Prostate gland (tissue), 2 donors: ENCODE results near the gene FAHD1. TPM values are rescaled to one million over a fixed set of nuclear protein-coding genes. Genes with fewer than 3 reads are reported as not detected.
A peak's percentile ranks its signal among the peaks of the same experiment; 100 is the strongest.

Experiments
- DNase-seq: peaks from one replicate; pipeline ENCODE4 v3.0.0-alpha.2; 2019; ENCODE audit warnings: low spot score
- H3K27ac ChIP-seq, 2 donors: fragments of 200-600 bp; sonication (generic); 2 replicates each; pipeline ENCODE4 v1.5.1; 2017 to 2019
- H3K27me3 ChIP-seq: fragments of 200-600 bp; sonication (generic); replicated peaks from 2 replicates; pipeline ENCODE4 v1.5.1; 2019; ENCODE audit not compliant: insufficient read depth
- H3K36me3 ChIP-seq, 2 donors: fragments of 200-600 bp; sonication (generic); 1 replicate in 1 of 2; 2 replicates in 1 of 2; pipeline versions ENCODE4 v1.5.1 to v1.8.1; 2017 to 2019
- H3K4me1 ChIP-seq: fragments of 200-600 bp; sonication (generic); replicated peaks from 2 replicates; pipeline ENCODE4 v1.5.1; 2019
- H3K4me3 ChIP-seq, 2 donors: fragments of 200-600 bp; sonication (generic); 2 replicates each; pipeline ENCODE4 v1.5.1; 2017 to 2019
- H3K9me3 ChIP-seq: fragments of 200-600 bp; sonication (generic); 2 replicates; pipeline ENCODE4 v1.5.1; 2017
- CTCF ChIP-seq, 4 experiments: fragments of 200-600 bp in 2 of 4; fragments of 450-650 bp in 2 of 4; sonication (generic) in 2 of 4; IDR thresholded peaks; 1 replicate in 3 of 4; 2 replicates in 1 of 4; pipeline ENCODE4 v1.5.1; 2016 to 2019; ENCODE audit warnings: antibody characterized with exemption in 4 of 4, mild to moderate bottlenecking in 2 of 4, moderate library complexity in 2 of 4
- POLR2A ChIP-seq: fragments of 450-650 bp; IDR thresholded peaks from one replicate; pipeline ENCODE4 v1.6.1; 2016; ENCODE audit warnings: antibody characterized with exemption, mild to moderate bottlenecking
- POLR2AphosphoS5 ChIP-seq: sonication (generic); formaldehyde crosslinking; IDR thresholded peaks from one replicate; pipeline ENCODE4 v1.6.1; 2017; ENCODE audit warnings: antibody characterized with exemption
- WGBS: methylation state at CpG from one replicate; pipeline ENCODE4 v1.1.5; 2018; 5-methylcytosine and 5-hydroxymethylcytosine counted together
- intact Hi-C: fragments of 100-400 bp; cut with DNase I; formaldehyde crosslinking; loops from one replicate; pipeline ENCODE4 v1.14.2; 2022
- total RNA-seq, 2 donors: library from RNA; depleted of rRNA; stranded (reverse); fragments of >200 nt; gene quantifications; one replicate each; pipeline ENCODE4 v1.1.0, GENCODE V29; 2016

The FAHD1 gene
- total RNA-seq, 2 donors from 2014 or later = 42.3 to 45.5 TPM

DNA sequence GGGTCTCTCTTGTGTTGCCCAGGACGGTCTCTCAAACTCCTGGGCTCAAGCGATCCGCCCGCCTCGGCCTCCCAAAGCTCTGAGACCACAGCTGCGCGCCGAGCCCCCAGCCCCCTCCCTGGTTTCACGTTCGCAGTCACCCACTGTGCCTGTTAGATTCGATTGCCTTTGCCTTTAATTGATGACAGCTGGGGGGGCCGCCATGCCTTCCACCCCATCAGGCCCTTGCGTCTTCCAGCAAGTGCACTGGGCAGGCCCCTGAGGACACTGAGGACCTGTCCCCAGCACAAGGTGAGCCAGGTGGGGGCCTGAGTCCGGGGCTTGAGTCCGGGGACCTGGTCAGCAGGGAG lies 36.8 kb upstream of the FAHD1 start:
- no peaks in the 10 kb centered on the region for H3K27me3 ChIP-seq
- H3K36me3 ChIP-seq = no peaks in the 10 kb centered on the region
- no peak overlapping the region for H3K27ac ChIP-seq
- no peaks in the 10 kb centered on the region for H3K4me1 ChIP-seq
- no peaks in the 10 kb centered on the region for H3K9me3 ChIP-seq
- intact Hi-C loops = no loop called here
- WGBS = 90% methylated on average over 15 of the region's 15 CpGs
- TF ChIP-seq POLR2A (no peak), CTCF (IDR thresholded peaks at IDR 0.05) (no peak), POLR2AphosphoS5 (no peak)
- H3K4me3 ChIP-seq = no peak overlapping the region
- no peak for DNase-seq

- DNase-seq = peak; percentile 3
- H3K36me3 ChIP-seq = no peaks in the 10 kb centered on the region
- H3K4me3 ChIP-seq = no peak overlapping the region
- H3K27me3 ChIP-seq = no peaks in the 10 kb centered on the region
- no peaks in the 10 kb centered on the region for H3K4me1 ChIP-seq
- 89% methylated on average over 36 of the region's 44 CpGs for WGBS
- no peak overlapping the region for H3K27ac ChIP-seq
- no peaks in the 10 kb centered on the region for H3K9me3 ChIP-seq
- TF ChIP-seq POLR2AphosphoS5 = no peak
- no peak for TF ChIP-seq CTCF (IDR thresholded peaks at IDR 0.05)
- no peak for TF ChIP-seq POLR2A
- intact Hi-C loops = no loop called here
Observed at GRCh38 chr16:1790611-1791255, 36.3 kb upstream of the FAHD1 start.

GRCh38 chr16:1791256-1791942 lies 35.6 kb upstream of the FAHD1 start:
- intact Hi-C loops = no loop called here
- TF ChIP-seq POLR2A (no peak), CTCF (IDR thresholded peaks at IDR 0.05) (no peak)
- DNase-seq = peak; percentile 3
- WGBS = 94% methylated on average over 52 of the region's 53 CpGs
- Histone ChIP-seq H3K36me3 (no peaks in the 10 kb centered on the region), H3K4me1 (no peaks in the 10 kb centered on the region), H3K9me3 (no peaks in the 10 kb centered on the region), H3K27me3 (no peaks in the 10 kb centered on the region), H3K27ac (no peak overlapping the region), H3K4me3 (no peak overlapping the region)

DNA sequence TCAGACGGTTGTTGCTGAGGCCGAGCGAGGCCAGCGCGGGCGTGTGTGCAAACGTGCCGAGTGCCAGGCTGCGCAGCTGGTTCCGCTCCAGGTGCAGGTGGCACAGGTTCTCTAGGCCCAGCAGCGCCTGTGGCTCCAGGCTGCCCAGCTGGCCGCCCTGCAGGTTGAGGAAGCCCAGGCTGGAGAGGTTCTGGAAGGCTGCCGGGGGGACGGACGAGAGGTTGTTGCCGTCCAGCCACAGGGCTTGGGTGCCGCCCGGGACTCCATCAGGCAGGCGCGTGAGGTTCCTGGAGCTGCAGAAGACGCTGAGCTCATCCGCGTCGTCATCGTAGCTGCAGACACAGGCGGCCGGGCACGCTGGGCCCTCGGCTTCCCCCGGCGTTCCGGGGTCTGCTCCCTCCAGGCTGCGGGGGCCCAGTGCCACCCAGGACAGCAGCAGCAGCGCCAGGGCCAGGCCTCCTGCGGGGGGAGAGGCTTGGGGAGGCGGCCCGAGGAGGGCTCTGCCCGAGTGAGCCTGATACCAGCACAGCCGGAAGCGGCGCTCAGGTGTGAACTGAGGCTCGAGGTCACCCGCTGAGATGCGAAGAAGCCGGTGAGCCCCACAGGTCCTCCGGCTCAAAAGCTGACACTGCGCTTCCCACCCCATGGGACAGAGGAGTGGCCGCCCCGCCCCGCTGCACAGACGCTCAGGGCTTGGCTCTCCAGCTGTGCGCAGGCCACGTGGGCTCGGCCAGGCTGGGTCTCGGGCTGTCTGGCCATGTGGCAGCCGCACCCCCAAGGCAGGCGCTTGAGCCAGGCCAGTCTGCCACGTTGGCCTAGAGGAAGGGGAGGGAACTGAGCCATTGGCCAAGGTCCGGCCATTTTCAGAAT lies 34.8 kb upstream of the FAHD1 start:
- no peak overlapping the region for H3K27ac ChIP-seq
- no peaks in the 10 kb centered on the region for H3K4me1 ChIP-seq
- DNase-seq = no peak
- H3K4me3 ChIP-seq = no peak overlapping the region
- no peaks in the 10 kb centered on the region for H3K27me3 ChIP-seq
- intact Hi-C loops = no loop called here
- TF ChIP-seq POLR2AphosphoS5 = no peak
- no peak for TF ChIP-seq CTCF (IDR thresholded peaks at IDR 0.05)
- no peak for TF ChIP-seq POLR2A
- whole genome bisulfite sequencing = 88% methylated on average over 47 of the region's 59 CpGs
- H3K36me3 ChIP-seq = no peaks in the 10 kb centered on the region
- H3K9me3 ChIP-seq = no peaks in the 10 kb centered on the region
